Neuronal stem cell (in vitro differentiated cells): Measurements from ENCODE around the gene NSFL1C.

Experiments
- DNase-seq: peaks from one replicate; pipeline ENCODE4 v3.0.0-alpha.2; 2013; ENCODE audit warnings: low spot score
- H2AFZ ChIP-seq: one replicate; pipeline ENCODE4 v1.6.1; 2013; ENCODE audit warnings: mild to moderate bottlenecking, low read length, inconsistent platforms
- H2AK5ac ChIP-seq: 2 replicates; pipeline ENCODE4 v1.6.1; 2013; ENCODE audit warnings: low read depth, mild to moderate bottlenecking, inconsistent platforms, low read length, moderate library complexity, mixed read lengths
- H2BK120ac ChIP-seq: 2 replicates; pipeline ENCODE4 v1.6.1; 2013; ENCODE audit warnings: low read depth, mild to moderate bottlenecking, inconsistent platforms, low read length, moderate library complexity, mixed read lengths
- H2BK12ac ChIP-seq: one replicate; pipeline ENCODE4 v1.6.1; 2013; ENCODE audit warnings: low read length, inconsistent platforms
- H2BK15ac ChIP-seq: 2 replicates; pipeline ENCODE4 v1.6.1; 2013; ENCODE audit warnings: mild to moderate bottlenecking, low read length, inconsistent platforms, mixed read lengths
- H2BK5ac ChIP-seq: one replicate; pipeline ENCODE4 v1.6.1; 2013; ENCODE audit warnings: inconsistent platforms, mild to moderate bottlenecking, low read length, moderate library complexity
- H3K14ac ChIP-seq: one replicate; pipeline ENCODE4 v1.6.1; 2013; ENCODE audit warnings: low read length, inconsistent platforms
- H3K18ac ChIP-seq: 2 replicates; pipeline ENCODE4 v1.6.1; 2013; ENCODE audit warnings: low read length, inconsistent platforms
- H3K23ac ChIP-seq: 2 replicates; pipeline ENCODE4 v1.6.1; 2013; ENCODE audit warnings: low read depth, mild to moderate bottlenecking, mixed read lengths, low read length, inconsistent platforms; ENCODE audit not compliant: poor library complexity
- H3K27ac ChIP-seq: replicated peaks from 3 replicates; pipeline ENCODE4 v1.5.1; 2013; ENCODE audit warnings: low read length, inconsistent platforms
- H3K27me3 ChIP-seq, 3 experiments: 2 replicates each; pipeline ENCODE4 v1.6.1; 2013; ENCODE audit warnings: low read length in 3 of 3, mild to moderate bottlenecking in 2 of 3, inconsistent platforms in 1 of 3, low read depth in 1 of 3, mixed read lengths in 1 of 3, moderate library complexity in 1 of 3; ENCODE audit not compliant: control insufficient read depth in 3 of 3, insufficient read depth in 3 of 3
- H3K36me3 ChIP-seq, 2 donors: replicated peaks in 1 of 2; 2 replicates each; pipeline ENCODE4 v1.6.1; 2013; ENCODE audit warnings: low read length in 2 of 2; ENCODE audit not compliant: control insufficient read depth in 2 of 2, insufficient read depth in 2 of 2
- H3K4ac ChIP-seq: 2 replicates; pipeline ENCODE4 v1.6.1; 2013; ENCODE audit warnings: inconsistent platforms, mild to moderate bottlenecking, low read length, moderate library complexity
- H3K4me1 ChIP-seq, 2 donors: 1 replicate in 1 of 2; 2 replicates in 1 of 2; pipeline ENCODE4 v1.6.1; 2013; ENCODE audit warnings: low read length in 2 of 2, low read depth in 1 of 2; ENCODE audit not compliant: control insufficient read depth in 2 of 2, insufficient read depth in 1 of 2
- H3K4me2 ChIP-seq: one replicate; pipeline ENCODE4 v1.6.1; 2013; ENCODE audit warnings: mild to moderate bottlenecking, low read length, inconsistent platforms; ENCODE audit not compliant: insufficient read depth, poor library complexity, severe bottlenecking
- H3K4me3 ChIP-seq, 2 donors: 2 replicates each; pipeline ENCODE4 v1.5.1; 2013; ENCODE audit warnings: low read length in 2 of 2, mild to moderate bottlenecking in 2 of 2, inconsistent platforms in 1 of 2, moderate library complexity in 1 of 2
- H3K79me1 ChIP-seq: one replicate; pipeline ENCODE4 v1.6.1; 2013; ENCODE audit warnings: low read depth, mild to moderate bottlenecking, inconsistent platforms, low read length, moderate library complexity
- H3K9ac ChIP-seq: one replicate; pipeline ENCODE4 v1.6.1; 2013; ENCODE audit warnings: mild to moderate bottlenecking, low read depth, low read length, inconsistent platforms; ENCODE audit not compliant: poor library complexity
- H3K9me3 ChIP-seq, 2 donors: replicated peaks in 1 of 2; 2 replicates each; pipeline versions ENCODE3 to v1.6.1; 2013; ENCODE audit warnings: low read length in 2 of 2, mild to moderate bottlenecking in 2 of 2, inconsistent platforms in 1 of 2, low read depth in 1 of 2, mixed read lengths in 1 of 2, moderate library complexity in 1 of 2; ENCODE audit not compliant: control insufficient read depth in 2 of 2, insufficient read depth in 1 of 2
- H4K8ac ChIP-seq: one replicate; pipeline ENCODE4 v1.6.1; 2013; ENCODE audit warnings: low read depth, mild to moderate bottlenecking, inconsistent platforms, low read length, moderate library complexity
- H4K91ac ChIP-seq: one replicate; pipeline ENCODE4 v1.6.1; 2013; ENCODE audit warnings: low read length, low read depth, mild to moderate bottlenecking, inconsistent platforms; ENCODE audit not compliant: poor library complexity
- WGBS, 2 donors: extraction: QIAGEN DNeasy Blood & Tissue Kit; methylation state at CpG; one replicate each; pipeline ENCODE4 v1.1.7; 2013; ENCODE audit warnings: missing lambda C conversion rate in 2 of 2, mixed read lengths in 1 of 2; ENCODE audit not compliant: insufficient read length in 2 of 2, insufficient replicate concordance in 1 of 2; ENCODE audit errors: extremely low coverage in 2 of 2; 5-methylcytosine and 5-hydroxymethylcytosine counted together

NSFL1C gene

DNA sequence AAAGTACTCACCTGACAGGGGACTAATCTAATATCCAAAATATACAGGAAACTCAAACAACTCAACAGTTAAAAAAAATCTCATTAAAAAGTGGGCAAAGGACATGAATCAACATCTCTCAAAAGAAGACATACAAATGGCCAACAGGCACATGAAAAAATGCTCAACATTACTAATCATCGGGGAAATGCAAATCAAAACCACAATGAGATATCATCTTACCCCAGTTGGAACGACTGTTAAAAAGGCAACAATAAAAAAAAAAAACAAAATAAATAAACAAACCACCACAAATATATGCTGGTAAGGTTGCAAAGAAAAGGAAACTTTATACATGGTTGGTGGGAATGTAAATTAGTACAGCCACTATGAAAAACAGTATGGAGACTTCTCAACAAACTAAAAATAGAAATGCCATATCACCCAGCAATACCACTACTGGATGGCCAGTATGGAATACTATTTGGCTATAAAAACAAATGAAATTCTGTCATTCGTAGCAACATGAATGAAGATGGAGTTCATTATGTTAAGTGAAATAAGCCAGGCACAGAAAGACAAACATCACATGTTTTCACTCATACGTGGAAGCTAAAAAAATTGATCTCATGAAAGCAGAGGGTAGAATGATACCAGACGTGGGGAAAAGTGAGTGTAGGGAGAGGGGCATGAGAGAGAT lies 17.9 kb upstream of the NSFL1C start:
- Histone ChIP-seq H3K23ac (no peak overlapping the region), H3K36me3 (no peaks in the 10 kb centered on the region), H3K4ac (no peak overlapping the region), H3K14ac (no peak overlapping the region), H2BK12ac (no peak overlapping the region), H2AFZ (no peak overlapping the region), H3K18ac (no peak overlapping the region), H3K4me3 (no peak overlapping the region), H3K9ac (no peak overlapping the region), H3K4me2 (no peak overlapping the region), H3K27ac (no peak overlapping the region), H2AK5ac (no peak overlapping the region), H4K91ac (no peak overlapping the region), H2BK15ac (no peak overlapping the region), H2BK5ac (no peak overlapping the region), H3K27me3 (peaks cover 0 to 32% (median 0%) of the 10 kb centered on the region in 3 experiments), H4K8ac (no peak overlapping the region), H2BK120ac (no peak overlapping the region), H3K4me1 (no peaks in the 10 kb centered on the region), H3K9me3 (no peaks in the 10 kb centered on the region), H3K79me1 (no peaks in the 10 kb centered on the region)
- DNase-seq: no peak
- WGBS, 2 donors: no CpG with 5 or more reads among the region's 5 CpGs

DNA sequence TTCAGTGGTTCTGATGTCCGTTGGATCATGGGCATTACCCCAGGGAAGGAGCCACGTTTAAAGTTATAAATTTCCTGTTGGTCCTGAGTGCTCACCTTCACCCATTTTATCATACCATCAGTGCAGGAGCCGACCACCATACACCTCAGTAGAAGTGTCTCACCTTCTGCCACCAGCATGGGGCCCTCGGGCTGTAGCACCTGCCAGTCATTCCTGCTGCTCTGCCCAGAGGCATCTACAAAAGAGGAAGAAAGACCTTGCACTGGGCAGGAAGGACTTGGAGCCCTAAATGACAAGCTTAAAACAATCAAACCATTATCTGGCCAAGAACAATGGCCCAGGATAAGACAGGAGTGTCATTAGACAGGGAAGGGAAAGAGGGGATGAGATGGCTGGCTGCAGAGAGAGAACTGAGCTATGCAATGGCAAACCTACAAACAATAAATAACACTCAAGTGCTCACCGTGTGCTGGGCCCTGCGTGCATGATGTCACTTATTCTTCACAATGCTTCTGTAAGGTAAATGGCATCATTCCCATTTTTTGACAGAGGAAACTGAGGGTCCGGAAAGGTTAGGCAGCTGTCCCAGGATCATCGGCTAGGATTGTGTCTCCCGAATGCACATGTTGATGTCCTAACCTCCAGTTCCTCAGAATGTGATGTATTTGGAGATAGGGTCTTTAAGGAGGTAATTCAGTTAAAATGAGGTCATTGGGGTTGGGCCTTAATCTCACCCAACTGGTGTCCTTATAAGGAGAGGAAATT lies 13.4 kb upstream of the NSFL1C start:
- Histone ChIP-seq H4K91ac (no peak overlapping the region), H2AK5ac (no peak overlapping the region), H3K27me3 (peaks cover 0 to 49% (median 0%) of the 10 kb centered on the region in 3 experiments), H3K23ac (no peak overlapping the region), H2BK12ac (no peak overlapping the region), H3K4me1 (peaks cover 0 to 2% of the 10 kb centered on the region in 2 donors), H3K4me3 (no peak overlapping the region), H4K8ac (no peak overlapping the region), H3K9me3 (no peaks in the 10 kb centered on the region), H3K4me2 (no peak overlapping the region), H3K9ac (no peak overlapping the region), H3K14ac (no peak overlapping the region), H3K4ac (no peak overlapping the region), H3K27ac (no peak overlapping the region), H3K79me1 (no peaks in the 10 kb centered on the region), H2BK15ac (no peak overlapping the region), H2AFZ (no peak overlapping the region), H2BK5ac (no peak overlapping the region), H3K36me3 (no peaks in the 10 kb centered on the region), H2BK120ac (no peak overlapping the region), H3K18ac (no peak overlapping the region)
- no peak for DNase-seq
- no CpG with 5 or more reads among the region's 9 CpGs for WGBS, 2 donors

DNA sequence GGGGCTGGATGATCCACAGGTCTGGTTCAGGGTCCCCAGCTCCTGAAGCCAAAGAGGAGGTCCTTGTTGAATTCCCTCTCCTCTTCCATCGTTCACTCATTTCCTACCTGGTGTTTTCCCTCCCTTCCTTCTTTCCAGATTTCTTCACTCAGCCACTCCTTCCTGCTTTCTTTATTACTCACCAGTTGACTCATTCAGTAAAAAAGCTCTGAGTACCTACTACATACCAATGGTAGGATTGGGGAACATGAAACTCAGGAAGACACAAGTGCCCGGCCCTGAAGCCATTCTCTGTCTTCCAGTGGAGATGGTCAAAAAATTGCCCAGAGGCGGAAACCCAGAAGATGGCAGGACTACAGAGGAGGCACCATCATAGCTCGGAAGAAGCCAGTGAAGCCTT lies 11.9 kb upstream of the NSFL1C start:
- Histone ChIP-seq H3K4ac (no peak overlapping the region), H3K36me3 (no peaks in the 10 kb centered on the region), H4K8ac (no peak overlapping the region), H3K4me3 (no peak overlapping the region), H3K4me1 (peaks cover 0 to 2% of the 10 kb centered on the region in 2 donors), H4K91ac (no peak overlapping the region), H2BK15ac (no peak overlapping the region), H3K4me2 (no peak overlapping the region), H2AK5ac (no peak overlapping the region), H3K79me1 (no peaks in the 10 kb centered on the region), H2BK120ac (no peak overlapping the region), H3K18ac (no peak overlapping the region), H2BK5ac (no peak overlapping the region), H2AFZ (no peak overlapping the region), H2BK12ac (no peak overlapping the region), H3K27ac (no peak overlapping the region), H3K9me3 (no peaks in the 10 kb centered on the region), H3K23ac (no peak overlapping the region), H3K14ac (no peak overlapping the region), H3K9ac (no peak overlapping the region), H3K27me3 (peaks cover 0 to 53% (median 0%) of the 10 kb centered on the region in 3 experiments)
- no peak for DNase-seq
- WGBS, 2 donors: no CpG with 5 or more reads among the region's 4 CpGs

DNA sequence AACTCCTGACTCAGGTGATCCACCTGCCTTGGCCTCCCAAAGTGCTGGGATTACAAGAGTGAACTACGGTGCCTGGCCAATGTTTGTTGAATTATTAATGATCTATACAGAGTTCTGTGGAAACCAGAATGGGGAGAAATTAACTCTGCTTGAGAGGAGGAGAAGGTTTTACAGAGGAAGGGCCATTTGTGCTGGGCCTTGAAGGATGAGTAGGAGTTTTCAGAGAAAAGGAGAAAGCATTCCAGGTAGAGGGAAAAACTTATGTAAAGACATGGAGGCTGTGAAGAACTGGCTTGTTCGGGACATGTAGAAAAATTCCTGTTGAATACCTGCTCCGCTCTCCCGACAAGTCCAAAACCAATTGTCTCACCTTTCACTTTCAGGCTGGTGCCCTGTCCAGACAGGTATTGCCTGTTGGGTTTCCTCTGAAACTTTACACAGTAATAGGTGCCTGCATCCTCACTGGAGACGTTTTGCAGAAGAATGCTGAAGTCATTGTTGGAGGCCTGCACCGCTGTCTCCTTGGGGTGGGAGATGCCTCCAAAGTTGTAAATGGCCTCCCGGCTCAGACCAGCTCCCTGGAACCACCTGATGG lies 11.3 kb upstream of the NSFL1C start:
- Histone ChIP-seq H3K79me1 (no peaks in the 10 kb centered on the region), H3K23ac (no peak overlapping the region), H3K4me1 (peaks cover 0 to 4% of the 10 kb centered on the region in 2 donors), H3K27me3 (peaks cover 0 to 56% (median 0%) of the 10 kb centered on the region in 3 experiments), H3K4me3 (no peak overlapping the region), H2BK120ac (no peak overlapping the region), H3K27ac (no peak overlapping the region), H4K91ac (no peak overlapping the region), H3K4me2 (no peak overlapping the region), H2AFZ (no peak overlapping the region), H3K14ac (no peak overlapping the region), H3K9me3 (no peaks in the 10 kb centered on the region), H2AK5ac (no peak overlapping the region), H3K4ac (no peak overlapping the region), H2BK15ac (no peak overlapping the region), H3K9ac (no peak overlapping the region), H4K8ac (no peak overlapping the region), H2BK5ac (no peak overlapping the region), H2BK12ac (no peak overlapping the region), H3K36me3 (no peaks in the 10 kb centered on the region), H3K18ac (no peak overlapping the region)
- WGBS, 2 donors: no CpG with 5 or more reads among the region's 7 CpGs
- DNase-seq: no peak
